NCI-H82 treated with DMSO at 0.1 percent for 48 hours (cell line): Measurements from ENCODE around the gene DENND1B.
"Not testable (repeated sequence)": the region's sequence is repeated elsewhere in the genome, so short reads cannot be mapped to it uniquely, and the experiment has no call there.

Experiments
- DNase-seq: peaks from one replicate; lab custom pipeline; 2025; ENCODE audit not compliant: unreplicated experiment; lab: John Stamatoyannopoulos, UW

The DENND1B gene

DNA sequence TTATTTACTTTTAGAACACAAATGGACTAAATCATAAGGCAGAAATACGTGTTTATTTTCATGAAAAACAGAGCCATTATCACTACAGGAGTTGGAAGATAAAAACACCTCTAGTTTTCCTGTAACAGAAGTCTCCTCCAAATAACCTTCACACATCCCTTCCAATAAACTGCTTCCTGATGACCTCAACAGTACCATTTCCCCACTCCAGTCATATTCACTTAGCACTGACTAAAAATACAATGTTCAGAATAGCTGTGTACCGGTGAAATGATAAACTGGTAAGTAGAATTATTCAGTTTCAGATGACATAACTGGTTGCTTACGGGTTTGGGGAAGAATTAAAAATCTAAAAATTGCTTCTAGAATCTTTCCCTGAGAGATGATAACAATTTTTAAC lies 137.9 kb downstream of the DENND1B start:
- DNase-seq: no peak

GRCh38 chr1:197633447-197634078 lies 141.7 kb downstream of the DENND1B start:
- DNase-seq: no peak

GRCh38 chr1:197632651-197633050 lies 142.6 kb downstream of the DENND1B start:
- DNase-seq: no peak

GRCh38 chr1:197632005-197632404 lies 143.3 kb downstream of the DENND1B start:
- peak; percentile 74 for DNase-seq

GRCh38 chr1:197622371-197622770 lies 152.9 kb downstream of the DENND1B start:
- DNase-seq: no peak

- no peak for DNase-seq
Observed at GRCh38 chr1:197621761-197622160, 153.5 kb downstream of the DENND1B start.

- no peak for DNase-seq
Observed at GRCh38 chr1:197620714-197621163, 154.5 kb downstream of the DENND1B start.

DNA sequence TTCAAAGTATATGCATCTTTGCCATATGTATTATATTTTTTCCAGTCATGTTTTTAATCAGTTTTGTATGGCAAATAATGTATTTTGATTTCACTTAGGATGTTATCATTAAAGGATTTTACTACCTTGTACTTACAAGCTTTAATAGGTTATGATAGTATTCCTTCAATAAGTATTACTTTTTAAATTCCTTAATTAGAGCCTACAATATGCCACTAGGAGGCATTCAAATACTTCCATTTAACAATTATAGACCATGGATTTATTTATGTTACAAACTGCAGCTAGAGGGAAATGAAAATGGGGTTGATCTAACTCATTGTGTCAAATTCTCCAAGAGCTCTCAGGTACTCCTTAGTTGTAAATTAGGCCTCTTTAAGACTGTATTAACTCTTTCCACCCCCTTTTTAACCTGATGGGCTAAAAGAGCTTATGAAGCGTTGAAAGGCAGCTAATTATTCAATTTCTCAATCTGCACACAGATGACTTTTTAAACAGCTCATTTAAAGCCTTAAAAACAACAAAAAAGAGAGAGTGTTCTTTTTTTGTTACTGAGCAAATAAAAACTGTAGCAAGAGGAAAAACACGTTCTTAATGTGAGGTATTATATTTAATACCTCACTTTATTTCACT lies 156.2 kb downstream of the DENND1B start:
- peak; percentile 23 for DNase-seq

DNA sequence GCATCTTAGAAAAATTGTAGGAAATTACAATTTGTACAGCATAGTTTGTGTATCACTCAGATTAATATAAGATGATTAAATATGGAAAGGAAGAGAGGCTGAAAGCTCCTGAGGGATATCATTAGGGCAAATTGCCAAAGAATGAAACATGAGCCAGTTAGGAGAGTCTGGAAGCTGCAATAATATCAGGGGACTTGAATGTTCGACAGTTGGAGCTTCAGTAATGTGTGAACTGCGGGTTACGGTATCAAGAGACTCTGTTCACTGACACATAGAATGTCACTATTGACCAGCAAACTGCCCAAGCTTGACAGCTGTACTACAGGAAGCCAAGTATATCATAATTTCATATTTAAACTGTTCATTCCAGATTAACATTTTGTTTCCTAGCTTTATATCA lies 157.2 kb downstream of the DENND1B start:
- peak; percentile 79 for DNase-seq

DNA sequence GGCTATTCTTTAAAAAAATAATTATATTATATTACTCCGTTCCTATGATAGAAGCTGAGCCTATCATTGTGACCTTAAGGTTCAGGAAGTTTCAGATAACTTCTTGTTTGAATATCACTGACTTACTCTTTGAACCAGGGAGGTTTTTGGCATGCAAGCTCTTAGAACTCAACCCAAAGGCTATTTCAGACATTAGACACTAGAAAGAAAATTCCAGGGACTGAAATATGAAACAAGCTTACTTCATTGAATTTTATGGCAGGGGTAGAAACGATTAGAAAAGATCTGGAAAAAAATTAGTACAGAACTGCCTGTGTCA lies 159.6 kb downstream of the DENND1B start:
- no peak for DNase-seq

DNA sequence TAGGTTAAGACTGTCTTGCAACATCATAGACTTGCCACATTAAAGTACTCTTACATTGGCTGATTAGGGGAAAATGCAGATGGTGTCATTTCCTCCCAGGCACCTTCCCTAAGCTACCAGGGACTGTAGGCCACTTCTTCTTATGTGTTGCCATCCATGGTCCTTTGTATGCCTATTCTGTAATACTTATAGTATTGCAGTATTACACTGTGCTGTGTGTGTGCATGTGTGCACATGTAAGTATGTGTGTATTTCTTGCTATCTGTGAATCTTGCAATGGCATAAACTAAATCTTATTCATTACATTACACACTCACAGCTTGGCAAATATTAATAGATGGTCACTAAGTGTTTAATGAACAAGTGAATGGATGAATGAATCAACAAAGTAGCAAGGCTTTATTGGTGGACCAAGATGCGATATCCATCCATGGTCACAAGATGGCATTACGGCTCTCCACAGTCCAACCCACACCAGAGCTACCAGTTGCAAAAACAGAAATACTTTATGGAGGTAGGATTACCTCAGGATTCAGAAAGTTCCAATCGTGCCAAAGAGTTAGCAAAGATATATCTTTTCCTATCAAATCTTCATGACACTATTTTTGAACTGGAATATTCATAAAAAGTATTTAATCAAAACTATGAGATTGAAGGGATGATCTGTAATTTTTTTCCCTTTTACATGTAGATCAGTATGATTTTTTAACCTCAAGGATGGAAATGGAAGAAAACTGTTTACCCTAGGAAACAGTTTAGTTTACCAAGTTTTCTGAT lies 160.2 kb downstream of the DENND1B start:
- DNase-seq: no peak

GRCh38 chr1:197606168-197606845 lies 169.0 kb downstream of the DENND1B start:
- no peak for DNase-seq

DNA sequence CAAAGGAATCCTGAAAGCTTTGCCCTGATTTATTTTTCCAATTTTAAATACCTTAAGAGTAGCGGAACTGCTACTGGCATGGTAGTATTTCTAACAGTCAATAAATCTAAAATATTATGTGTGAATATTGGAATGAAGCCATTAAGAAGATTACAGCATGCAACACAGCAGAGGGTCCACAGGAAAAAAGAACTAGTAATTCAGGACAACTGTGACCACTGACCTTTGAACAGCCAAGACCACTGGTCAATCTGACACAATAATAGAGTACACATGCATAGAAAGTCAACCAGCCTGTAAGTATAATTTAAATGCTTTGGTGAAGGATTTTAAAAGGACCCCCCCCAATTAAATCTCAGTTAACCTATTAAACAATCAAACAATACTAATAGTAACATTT lies 171.0 kb downstream of the DENND1B start:
- no peak for DNase-seq

DNA sequence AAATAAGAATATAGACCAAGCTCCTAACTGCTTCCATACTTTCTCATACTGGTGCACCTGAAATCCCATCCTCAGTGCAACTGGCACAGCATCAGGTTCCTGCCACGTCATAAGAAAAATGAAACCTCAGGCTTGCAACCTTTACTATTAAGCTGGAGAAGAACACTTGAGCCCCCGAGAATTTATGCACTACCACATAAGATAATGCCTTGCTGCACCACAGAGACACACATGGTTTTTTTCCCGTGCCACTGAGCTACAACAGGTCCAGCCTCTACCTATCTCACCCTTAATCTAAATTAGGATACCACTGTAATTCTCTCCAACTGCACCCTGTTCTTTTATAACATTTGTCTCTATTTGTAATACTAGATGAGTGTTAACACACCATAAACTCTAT lies 174.5 kb downstream of the DENND1B start:
- DNase-seq: no peak

GRCh38 chr1:197599789-197600188 lies 175.5 kb downstream of the DENND1B start:
- no peak for DNase-seq

GRCh38 chr1:197598935-197599334 lies 176.3 kb downstream of the DENND1B start:
- DNase-seq: no peak

DNA sequence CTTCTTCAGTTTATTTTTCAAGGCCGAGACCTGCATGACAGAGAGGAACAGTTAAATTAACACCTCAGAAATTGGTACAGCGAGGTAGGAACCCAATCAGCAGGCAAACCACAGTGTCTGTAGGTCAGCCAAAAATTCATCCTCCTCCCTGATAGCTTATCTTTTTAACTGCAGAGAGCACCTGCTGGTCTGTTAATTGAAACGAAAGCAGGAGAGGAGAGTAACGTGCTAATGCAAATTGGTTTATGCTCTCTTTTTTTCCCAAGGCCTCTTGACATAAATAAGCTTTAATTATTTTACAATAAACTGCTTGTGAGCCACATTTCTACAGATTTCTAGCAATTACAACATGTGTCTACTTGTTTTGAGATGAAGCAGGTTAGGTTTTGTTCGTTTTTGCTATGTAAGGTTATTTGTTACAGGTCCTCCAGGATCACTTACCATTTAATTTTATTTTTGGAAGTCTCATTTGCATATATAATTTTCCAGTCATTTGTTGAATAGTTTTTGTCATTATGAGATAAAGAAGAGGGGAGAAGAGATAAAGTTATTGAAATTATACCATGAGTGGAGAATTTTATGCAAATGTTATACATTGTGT lies 179.9 kb downstream of the DENND1B start:
- no peak for DNase-seq

- no peak for DNase-seq
Observed at GRCh38 chr1:197590687-197591086, 184.6 kb downstream of the DENND1B start.

DNA sequence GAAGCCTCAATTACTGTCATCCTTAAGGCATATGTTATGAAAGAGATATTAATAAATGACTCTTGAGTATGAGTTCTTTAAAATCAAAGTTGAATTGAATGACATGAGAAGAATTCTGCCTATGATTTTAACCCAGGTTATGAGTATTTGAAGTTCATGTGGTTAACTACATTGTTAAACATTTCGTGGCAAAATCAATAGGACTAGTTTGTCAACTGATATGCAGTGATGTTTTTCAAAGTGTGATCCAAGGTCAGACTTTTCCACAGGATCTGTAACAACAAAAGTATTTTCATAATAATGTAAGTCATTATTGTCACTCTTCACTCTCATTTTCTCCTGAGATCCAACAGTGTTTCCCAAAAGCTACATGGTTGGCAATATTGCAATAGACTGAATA lies 189.5 kb downstream of the DENND1B start:
- no peak for DNase-seq

- no peak for DNase-seq
Observed at GRCh38 chr1:197577580-197577979, 197.7 kb downstream of the DENND1B start.

- DNase-seq: not testable (repeated sequence)
Observed at GRCh38 chr1:197575531-197575930, 199.7 kb downstream of the DENND1B start.
